CD4-positive, alpha-beta memory T cell (primary cell): ENCODE data around the gene SEC31B. TPM values are rescaled to one million over a fixed set of nuclear protein-coding genes. Genes with fewer than 3 reads are reported as not detected.
A peak's percentile ranks its signal among the peaks of the same experiment; 100 is the strongest.

Experiments used
- CTCF ChIA-PET: fragments of 350-600 bp; sonication (Branson Sonifier 250); formaldehyde crosslinking; loops from one replicate; lab custom pipeline; 2021; ENCODE audit warnings: inconsistent platforms; ENCODE audit not compliant: partially characterized antibody; lab: Charles Lee
- POLR2A ChIA-PET: fragments of 350-600 bp; sonication (Branson Sonifier 250); formaldehyde crosslinking; loops from one replicate; lab custom pipeline; 2021; ENCODE audit not compliant: partially characterized antibody; lab: Charles Lee
- DNase-seq, 5 donors: peaks; one replicate each; pipeline versions ENCODE4 v3.0.0 to v3.0.0-alpha.2; 2020 to 2022; ENCODE audit warnings: mixed read lengths in 1 of 5
- H3K27ac ChIP-seq: one replicate; pipeline ENCODE4 v1.7.0; 2013; ENCODE audit warnings: low read depth, low read length
- H3K27me3 ChIP-seq: 2 replicates; pipeline ENCODE4 v1.7.0; 2013; ENCODE audit warnings: mild to moderate bottlenecking, low read length, moderate library complexity; ENCODE audit not compliant: insufficient read depth
- H3K36me3 ChIP-seq: 2 replicates; pipeline ENCODE4 v1.7.0; 2013; ENCODE audit warnings: mild to moderate bottlenecking, low read length, moderate library complexity; ENCODE audit not compliant: insufficient read depth
- H3K4me1 ChIP-seq: 2 replicates; pipeline ENCODE4 v1.7.0; 2013; ENCODE audit warnings: mild to moderate bottlenecking, low read length, moderate library complexity; ENCODE audit not compliant: insufficient read depth
- H3K4me3 ChIP-seq, 2 donors: one replicate each; pipeline ENCODE4 v1.7.0; 2013; ENCODE audit warnings: low read length in 2 of 2, mild to moderate bottlenecking in 1 of 2
- H3K9me3 ChIP-seq, 2 donors: one replicate each; pipeline ENCODE4 v1.7.0; 2013; ENCODE audit warnings: low read length in 2 of 2, control low read depth in 1 of 2; ENCODE audit not compliant: control insufficient read depth in 1 of 2
- H3K27ac Mint-ChIP-seq, 7 donors: one replicate each; pipeline ENCODE4 v1.8.0; 2020 to 2021; ENCODE audit warnings: mixed read lengths in 7 of 7, mild to moderate bottlenecking in 6 of 7, inconsistent platforms in 3 of 7, moderate library complexity in 3 of 7
- H3K27me3 Mint-ChIP-seq, 2 donors: one replicate each; pipeline ENCODE4 v1.8.0; 2020 to 2021; ENCODE audit warnings: mixed read lengths in 2 of 2
- H3K36me3 Mint-ChIP-seq, 2 donors: one replicate each; pipeline ENCODE4 v1.8.0; 2020 to 2021; ENCODE audit warnings: mixed read lengths in 2 of 2, inconsistent platforms in 1 of 2, mild to moderate bottlenecking in 1 of 2
- H3K4me1 Mint-ChIP-seq, 4 donors: one replicate each; pipeline ENCODE4 v1.8.0; 2020 to 2021; ENCODE audit warnings: mixed read lengths in 4 of 4, mild to moderate bottlenecking in 1 of 4
- H3K4me3 Mint-ChIP-seq, 8 donors: one replicate each; pipeline ENCODE4 v1.8.0; 2020 to 2021; ENCODE audit warnings: mixed read lengths in 8 of 8, mild to moderate bottlenecking in 7 of 8, moderate library complexity in 6 of 8, inconsistent platforms in 3 of 8
- H3K9me3 Mint-ChIP-seq, 8 donors: one replicate each; pipeline ENCODE4 v1.8.0; 2020 to 2021; ENCODE audit warnings: mixed read lengths in 8 of 8, mild to moderate bottlenecking in 5 of 8, inconsistent platforms in 3 of 8, moderate library complexity in 1 of 8
- intact Hi-C: fragments of 100-400 bp; cut with micrococcal nuclease; formaldehyde crosslinking; loops from one replicate; pipeline ENCODE4 v1.15.1; 2023
- polyA plus RNA-seq, 2 donors: library from polyadenylated mRNA; unstranded; fragments of 300-500 nt; fragmentation: Illumina TruSeq; gene quantifications; one replicate each; pipeline ENCODE4 v1.2.3, GENCODE V29; 2021
- total RNA-seq, 2 experiments: library from RNA; stranded (reverse); gene quantifications; one replicate each; pipeline ENCODE4 v1.2.3, GENCODE V29; 2021

SEC31B gene
- total and polyA plus RNA-seq, 4 experiments from 2014 or later: 0.76 to 70.9 (median 33.2) TPM

- intact Hi-C loops: no loop called here
- ChIA-PET CTCF (interaction anchor here (1.1 to 2.0 kb wide), 3 partner anchors 8 to 19 kb away, joined by 4 to 11 read pairs (median 4); partner anchors contain the start of gene HIF1AN), POLR2A (no interaction called here)
These were observed 25.3 kb upstream of the SEC31B start for GRCh38 chr10:100544950-100545349.

GRCh38 chr10:100537475-100537874 is 17.8 kb upstream of the SEC31B start:
- Mint-ChIP-seq H3K4me3 (peak overlapping the region; percentile 31 to 66 (median 56)), H3K4me1 (peaks cover 14 to 23% (median 19%) of the 10 kb centered on the region in 4 donors), H3K9me3 (peaks cover 0 to 2% (median 0%) of the 10 kb centered on the region in 8 donors), H3K36me3 (peaks cover 21 to 39% of the 10 kb centered on the region in 2 donors), H3K27me3 (no peaks in the 10 kb centered on the region), H3K27ac (peak overlapping the region in 1 of 7 donors; percentile 84)
- H3K27ac ChIP-seq: no peak overlapping the region
- no peaks in the 10 kb centered on the region for H3K27me3 ChIP-seq
- peaks cover 34% of the 10 kb centered on the region for H3K4me1 ChIP-seq
- no peaks in the 10 kb centered on the region for H3K9me3 ChIP-seq
- H3K4me3 ChIP-seq: no peak overlapping the region
- no peak for DNase-seq
- intact Hi-C loops: loop anchor here (5.0 to 10.0 kb wide), 3 partner anchors 457 to 915 kb away; partner anchors contain the start of genes COX15, CUTC, LZTS2 and SLC25A28
- POLR2A ChIA-PET: no interaction called here
- CTCF ChIA-PET: interaction anchor here (2.7 to 3.0 kb wide), 2 partner anchors 19 to 20 kb away, joined by 16 to 22 read pairs; no protein-coding TSS in a partner anchor
- H3K36me3 ChIP-seq: peaks cover 28% of the 10 kb centered on the region

More at GRCh38 chr10:100544950-100545349, 25.3 kb upstream of the SEC31B start:
- Mint-ChIP-seq H3K4me1 (peaks cover 0 to 12% (median 4%) of the 10 kb centered on the region in 4 donors), H3K9me3 (peaks cover 0 to 2% (median 0%) of the 10 kb centered on the region in 8 donors), H3K4me3 (no peak overlapping the region), H3K36me3 (peaks cover 66 to 87% of the 10 kb centered on the region in 2 donors), H3K27ac (no peak overlapping the region), H3K27me3 (no peaks in the 10 kb centered on the region)
- H3K27me3 ChIP-seq: no peaks in the 10 kb centered on the region
- DNase-seq: no peak
- no peak overlapping the region for H3K4me3 ChIP-seq
- no peaks in the 10 kb centered on the region for H3K4me1 ChIP-seq
- peaks cover 80% of the 10 kb centered on the region for H3K36me3 ChIP-seq
- no peak overlapping the region for H3K27ac ChIP-seq
- no peaks in the 10 kb centered on the region for H3K9me3 ChIP-seq

GRCh38 chr10:100535715-100536353 is 16.2 kb upstream of the SEC31B start, which contains the start of gene HIF1AN:
Gene HIF1AN, plus strand, starts transcription at chr10:100535943. Its CDS starts 16 bp downstream, at chr10:100535959.
- CTCF ChIA-PET: interaction anchor here (0.7 to 2.7 kb wide), 18 partner anchors 8 to 802 kb away, joined by 3 to 22 read pairs (median 5); partner anchors contain the start of gene SCD
- Mint-ChIP-seq H3K4me1 (peaks cover 12 to 23% (median 18%) of the 10 kb centered on the region in 4 donors), H3K4me3 (peak within 1 kb of the TSS in 1 of 8 donors; percentile 40)

GRCh38 chr10:100535338-100535714 is 15.7 kb upstream of the SEC31B start:
- peak overlapping the region in 1 of 2 donors; percentile 69 for H3K4me3 ChIP-seq
- H3K36me3 ChIP-seq: peaks cover 10% of the 10 kb centered on the region
- ChIA-PET CTCF (interaction anchor here (0.7 to 2.7 kb wide), 17 partner anchors 8 to 801 kb away, joined by 3 to 22 read pairs (median 5); partner anchors contain the start of gene SCD), POLR2A (interaction anchor here (0.8 to 1.9 kb wide), 14 partner anchors 8 to 455 kb away, joined by 3 to 19 read pairs (median 4); partner anchors contain the start of genes BLOC1S2 and SLF2)
- no peaks in the 10 kb centered on the region for H3K27me3 ChIP-seq
- H3K27me3 Mint-ChIP-seq: no peaks in the 10 kb centered on the region
- no peak overlapping the region for H3K27ac Mint-ChIP-seq
- H3K4me1 Mint-ChIP-seq: peaks cover 10 to 24% (median 16%) of the 10 kb centered on the region in 4 donors
- peak overlapping the region; percentile 77 for H3K27ac ChIP-seq
- intact Hi-C loops: loop anchor here (1.0 to 10.0 kb wide), 5 partner anchors 292 to 913 kb away; partner anchors contain the start of genes COX15, CUTC, LZTS2 and SLC25A28
- H3K9me3 Mint-ChIP-seq: no peaks in the 10 kb centered on the region
- DNase-seq: no peak
- peaks cover 18 to 22% of the 10 kb centered on the region in 2 donors for H3K36me3 Mint-ChIP-seq
- H3K4me1 ChIP-seq: peaks cover 36% of the 10 kb centered on the region
- H3K9me3 ChIP-seq: no peaks in the 10 kb centered on the region
- no peak overlapping the region for H3K4me3 Mint-ChIP-seq

More at GRCh38 chr10:100535715-100536353, 16.2 kb upstream of the SEC31B start, which contains the start of gene HIF1AN:
- Histone ChIP-seq H3K36me3 (peaks cover 15% of the 10 kb centered on the region), H3K27ac (peak within 1 kb of the TSS; percentile 77), H3K27me3 (no peaks in the 10 kb centered on the region), H3K4me1 (peaks cover 34% of the 10 kb centered on the region), H3K9me3 (no peaks in the 10 kb centered on the region), H3K4me3 (peak within 1 kb of the TSS; percentile 48 to 69)
- DNase-seq: peak; percentile 92 to 95 (median 94)
- peaks cover 21 to 27% of the 10 kb centered on the region in 2 donors for H3K36me3 Mint-ChIP-seq
- no peaks in the 10 kb centered on the region for H3K9me3 Mint-ChIP-seq
- intact Hi-C loops: loop anchor here (1.0 to 10.0 kb wide), 5 partner anchors 291 to 914 kb away; partner anchors contain the start of genes COX15, CUTC, LZTS2 and SLC25A28
- H3K27ac Mint-ChIP-seq: peak within 1 kb of the TSS in 3 of 7 donors; percentile 8 to 87 (median 32)
- POLR2A ChIA-PET: interaction anchor here (0.8 to 1.9 kb wide), 14 partner anchors 8 to 455 kb away, joined by 3 to 19 read pairs (median 4); partner anchors contain the start of genes BLOC1S2 and SLF2
- no peaks in the 10 kb centered on the region for H3K27me3 Mint-ChIP-seq

GRCh38 chr10:100534726-100535125 is 15.1 kb upstream of the SEC31B start:
- H3K4me3 Mint-ChIP-seq: peak overlapping the region in 1 of 8 donors; percentile 40
- peaks cover 41% of the 10 kb centered on the region for H3K4me1 ChIP-seq

DNA sequence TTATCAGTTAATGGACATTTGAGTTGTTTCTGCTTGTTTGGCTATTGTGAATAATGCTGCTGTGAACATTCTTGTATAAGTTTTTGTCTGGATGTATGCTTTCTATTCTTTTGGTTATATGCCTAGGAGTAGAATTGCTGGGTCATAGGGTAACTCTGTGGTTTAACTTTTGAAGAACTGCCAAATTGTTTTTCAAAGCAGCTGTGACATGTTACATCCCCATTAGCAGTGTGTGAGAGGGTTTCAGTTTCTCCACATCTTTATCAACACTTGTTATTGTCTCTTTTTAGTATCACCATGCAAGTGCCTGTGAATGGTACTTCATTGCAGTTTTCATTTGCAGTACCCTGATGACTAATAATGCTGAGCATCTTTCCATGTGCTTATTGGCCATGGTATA is 12.1 kb upstream of the SEC31B start:
- no peak overlapping the region for H3K4me3 ChIP-seq
- Mint-ChIP-seq H3K27ac (peak overlapping the region in 1 of 7 donors; percentile 63), H3K4me3 (peak overlapping the region in 1 of 8 donors; percentile 32), H3K9me3 (no peaks in the 10 kb centered on the region), H3K27me3 (no peaks in the 10 kb centered on the region), H3K4me1 (peaks cover 19 to 37% (median 29%) of the 10 kb centered on the region in 4 donors), H3K36me3 (peaks cover 0 to 19% of the 10 kb centered on the region in 2 donors)
- H3K36me3 ChIP-seq: peaks cover 3% of the 10 kb centered on the region
- no peaks in the 10 kb centered on the region for H3K27me3 ChIP-seq
- no peaks in the 10 kb centered on the region for H3K9me3 ChIP-seq
- H3K27ac ChIP-seq: no peak overlapping the region
- intact Hi-C loops: loop anchor here (10.0 kb wide), 2 partner anchors 463 to 797 kb away; partner anchors contain the start of genes COX15, CUTC and LZTS2
- no peak for DNase-seq
- POLR2A ChIA-PET: no interaction called here
- CTCF ChIA-PET: interaction anchor here (3.0 kb wide), 1 partner anchor 13 kb away, joined by 13 read pairs; no protein-coding TSS in a partner anchor
- peaks cover 48% of the 10 kb centered on the region for H3K4me1 ChIP-seq

More at GRCh38 chr10:100534726-100535125, 15.1 kb upstream of the SEC31B start:
- H3K4me3 ChIP-seq: no peak overlapping the region
- Mint-ChIP-seq H3K36me3 (peaks cover 17 to 24% of the 10 kb centered on the region in 2 donors), H3K4me1 (peaks cover 13 to 28% (median 21%) of the 10 kb centered on the region in 4 donors), H3K27ac (peak overlapping the region in 1 of 7 donors; percentile 32), H3K9me3 (no peaks in the 10 kb centered on the region), H3K27me3 (no peaks in the 10 kb centered on the region)
- no peak for DNase-seq
- no peaks in the 10 kb centered on the region for H3K27me3 ChIP-seq
- H3K27ac ChIP-seq: no peak overlapping the region
- intact Hi-C loops: loop anchor here (1.0 to 10.0 kb wide), 5 partner anchors 293 to 912 kb away; partner anchors contain the start of genes COX15, CUTC, LZTS2 and SLC25A28
- CTCF ChIA-PET: interaction anchor here (1.3 to 3.0 kb wide), 13 partner anchors 9 to 169 kb away, joined by 3 to 22 read pairs (median 5); no protein-coding TSS in a partner anchor
- H3K9me3 ChIP-seq: no peaks in the 10 kb centered on the region
- POLR2A ChIA-PET: interaction anchor here (0.5 to 1.5 kb wide), 5 partner anchors 23 to 378 kb away, joined by 3 to 19 read pairs (median 4); partner anchors contain the start of gene SLF2
- H3K36me3 ChIP-seq: peaks cover 7% of the 10 kb centered on the region
